Measurements from ENCODE around the gene OPCML.

Gene OPCML

DNA sequence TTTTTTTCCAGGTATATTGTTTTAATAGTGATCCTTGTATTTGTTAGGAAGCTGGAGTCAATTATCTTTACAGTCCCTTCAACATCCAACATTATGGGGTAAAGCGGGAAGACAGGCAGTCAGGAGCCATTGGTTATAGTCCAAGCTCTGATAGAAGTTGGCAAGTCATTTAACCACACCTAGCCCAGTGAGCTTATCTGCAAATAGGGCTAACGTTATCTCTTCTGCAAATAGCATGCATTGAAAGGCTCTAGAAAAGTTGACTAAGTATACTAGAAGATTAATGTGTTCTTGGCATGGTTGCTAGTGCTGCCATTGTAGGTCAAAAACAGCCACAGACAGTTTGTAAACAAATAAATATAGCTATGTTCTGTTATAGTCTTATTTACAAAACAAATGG is 520.7 kb downstream of the OPCML start:
- no peak for DNase-seq

DNA sequence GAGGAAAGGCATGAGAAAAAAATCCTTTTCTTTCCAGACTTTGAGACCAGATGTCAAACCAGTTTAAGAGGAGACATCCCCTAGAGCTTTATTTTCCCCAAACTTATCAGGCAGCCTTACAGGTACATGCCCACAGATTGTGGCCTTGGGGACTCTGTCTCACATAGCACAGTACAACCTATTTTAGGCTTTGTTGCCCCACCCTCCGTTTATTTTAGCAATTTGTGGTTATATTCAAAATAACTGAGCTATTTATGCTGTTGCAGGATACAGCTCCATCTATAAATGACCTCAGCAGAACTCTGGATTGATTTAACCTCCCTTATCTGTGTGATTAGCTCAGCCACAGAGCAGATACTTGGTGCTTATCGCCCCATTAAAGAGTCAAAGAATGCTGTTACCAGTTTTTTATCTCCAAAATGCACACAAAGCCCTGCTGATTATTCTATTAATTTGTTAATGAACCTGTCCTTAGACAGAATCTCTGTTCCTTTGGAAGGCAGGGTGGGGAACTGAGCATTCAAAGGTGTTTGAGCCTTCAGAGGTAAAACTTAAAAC is 525.2 kb downstream of the OPCML start:
- DNase-seq, result no peak

DNA sequence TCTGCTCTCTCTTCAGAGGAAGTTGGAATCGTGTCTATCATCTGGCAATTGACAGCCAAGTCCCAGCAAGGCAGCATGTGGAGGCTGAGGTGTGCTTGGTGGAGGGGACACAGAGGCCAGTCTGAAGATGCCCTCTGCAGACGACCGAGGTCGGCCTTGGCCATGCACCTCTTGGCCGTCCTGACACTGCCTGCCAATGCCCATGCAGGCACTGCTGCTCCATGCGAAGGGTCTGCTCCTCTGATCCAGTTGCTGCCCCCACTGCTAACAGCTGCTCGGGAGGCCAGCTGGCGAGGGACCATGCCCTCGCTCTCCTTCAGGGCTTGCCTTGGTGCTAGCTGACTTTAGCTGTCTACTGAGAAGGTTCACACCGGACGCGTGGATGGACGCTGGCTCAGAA is 527.9 kb downstream of the OPCML start:
- no peak for DNase-seq

DNA sequence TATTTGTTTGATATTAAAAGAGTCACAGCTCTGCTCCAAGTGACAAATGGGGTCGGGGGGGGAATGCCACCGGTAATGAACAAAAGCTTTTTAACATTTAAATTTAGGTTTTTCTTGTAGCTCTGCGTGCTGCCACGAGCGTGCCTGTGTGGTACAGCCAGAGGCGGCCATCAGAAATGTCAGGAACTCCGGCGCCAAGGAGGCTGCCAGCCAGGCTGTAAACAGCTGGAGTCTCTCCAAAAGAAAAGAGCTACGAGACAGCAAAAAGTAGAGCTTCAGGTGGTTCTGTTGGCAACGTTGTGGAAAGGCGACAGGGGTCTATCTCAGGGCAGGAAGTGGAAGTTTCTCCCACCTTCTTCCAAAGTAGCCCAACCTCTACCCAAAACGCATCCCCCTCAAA is 532.8 kb downstream of the OPCML start:
- no peak for DNase-seq

DNA sequence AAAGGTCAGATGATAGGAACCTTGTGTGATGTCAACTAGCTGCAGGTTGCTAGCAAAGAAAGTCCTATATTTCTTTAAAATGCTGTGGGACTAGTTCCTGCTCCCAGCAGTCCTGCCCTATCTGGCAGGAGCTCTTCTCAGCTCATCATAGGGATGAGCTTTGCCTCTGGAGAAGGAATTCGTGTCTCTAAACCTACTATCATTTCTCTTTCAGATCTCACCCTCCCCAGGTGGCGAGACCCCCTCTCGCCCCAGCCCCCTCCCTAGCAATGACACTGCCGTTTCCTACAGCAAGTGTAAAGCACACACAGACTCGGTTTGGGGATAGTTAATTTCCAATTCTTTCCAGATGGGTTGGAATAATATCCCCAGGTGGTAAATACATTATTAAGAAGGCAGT is 533.3 kb downstream of the OPCML start:
- DNase-seq, result no peak

DNA sequence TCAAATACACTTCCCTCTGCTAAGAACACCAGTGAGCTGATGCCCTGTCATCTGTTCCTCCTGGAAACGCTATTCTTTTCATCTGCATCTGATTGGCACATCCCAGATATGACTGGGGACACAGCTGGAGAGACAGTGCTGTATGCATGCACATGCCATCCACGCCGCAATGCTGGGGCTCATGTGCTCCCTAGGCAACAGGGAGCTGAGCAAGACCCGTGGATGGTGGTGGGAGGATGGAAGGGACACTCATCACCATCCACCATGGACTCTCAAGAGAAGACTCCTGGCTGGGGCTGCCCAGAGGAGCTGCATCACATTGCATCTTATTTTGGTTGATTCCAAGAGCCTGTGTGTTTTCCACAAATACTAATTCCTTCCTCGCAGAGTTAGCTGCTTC is 534.9 kb downstream of the OPCML start:
- no peak for DNase-seq

DNA sequence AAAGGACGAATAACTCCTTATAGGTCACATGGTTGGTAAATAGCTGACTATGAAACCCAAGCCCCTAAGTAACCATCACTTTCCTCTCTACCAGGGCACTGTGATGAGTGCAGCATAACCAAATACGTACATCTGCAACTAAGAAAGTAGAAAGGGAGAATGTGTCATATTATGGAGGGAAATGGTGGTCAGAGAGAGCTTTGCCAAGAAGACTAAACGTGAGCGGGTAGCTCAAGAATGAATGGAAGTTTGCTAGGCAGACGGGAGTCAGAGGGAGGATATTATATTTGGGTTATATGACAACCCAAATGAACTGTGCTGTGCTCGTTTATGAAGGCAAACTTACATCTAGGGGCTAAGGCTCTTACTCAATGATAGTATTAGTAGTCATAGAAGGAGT is 537.3 kb downstream of the OPCML start:
- DNase-seq, result no peak

DNA sequence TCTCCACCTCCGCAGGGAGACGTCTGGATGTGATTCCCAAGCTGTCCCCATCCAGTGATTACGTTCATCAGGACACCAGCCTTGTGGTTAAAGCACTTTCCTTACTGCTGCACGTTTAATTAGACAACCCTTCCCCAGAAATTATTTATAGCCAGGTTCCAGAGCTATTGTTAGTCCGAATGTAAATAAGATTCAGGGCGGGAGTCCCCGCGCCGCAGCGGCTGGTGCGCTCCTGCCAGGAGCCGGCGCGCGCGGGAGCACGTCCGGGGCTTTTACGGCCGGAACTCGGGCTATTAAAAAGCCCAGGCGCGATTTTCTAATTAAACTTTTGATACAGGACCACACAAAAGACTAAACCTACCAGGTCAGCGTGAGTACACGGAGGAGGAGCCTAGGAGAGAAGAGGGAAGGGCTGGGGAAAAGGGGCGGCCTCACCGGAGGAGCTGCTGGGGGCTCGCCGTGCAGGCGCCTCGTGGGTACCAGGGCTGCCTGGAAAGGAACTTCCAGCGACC is 538.3 kb downstream of the OPCML start:
- DNase-seq, result no peak

DNA sequence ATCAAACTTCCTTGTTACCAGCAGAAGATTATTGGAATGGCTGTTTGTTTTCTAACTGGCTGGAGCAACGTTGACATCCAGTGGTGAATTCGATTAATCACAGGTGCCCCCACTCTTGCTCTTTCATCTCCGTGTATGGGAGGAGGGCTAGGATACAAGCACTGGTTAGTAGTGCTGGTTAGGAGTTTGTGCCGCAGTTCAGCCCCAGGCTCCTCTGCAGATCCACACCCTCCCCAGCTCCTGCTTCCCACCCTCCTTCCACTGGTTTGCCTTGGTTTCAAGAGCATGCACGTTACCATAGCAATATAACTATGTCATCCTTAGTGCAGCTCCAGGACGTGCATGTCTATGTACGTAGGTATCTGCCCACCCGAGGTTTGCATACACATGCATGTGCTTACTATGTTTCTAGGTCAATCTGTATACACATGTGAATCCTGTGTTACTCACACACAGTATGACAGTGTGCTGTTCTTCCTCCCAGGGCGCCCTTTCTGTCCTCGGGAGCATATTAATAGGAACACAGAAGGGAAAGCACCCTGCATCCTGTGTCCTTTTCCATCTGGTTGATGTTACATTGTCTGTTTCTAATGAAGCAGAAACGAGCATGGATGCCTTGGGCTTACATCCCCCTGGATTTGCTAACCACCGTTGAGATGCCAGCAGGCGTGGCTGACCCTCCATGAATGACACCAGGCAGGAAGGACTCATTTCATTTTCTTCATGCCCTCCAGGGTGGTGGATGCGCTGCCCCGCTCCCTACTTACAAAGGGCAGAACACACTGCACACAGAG is 539.3 kb downstream of the OPCML start:
- DNase-seq, result no peak

DNA sequence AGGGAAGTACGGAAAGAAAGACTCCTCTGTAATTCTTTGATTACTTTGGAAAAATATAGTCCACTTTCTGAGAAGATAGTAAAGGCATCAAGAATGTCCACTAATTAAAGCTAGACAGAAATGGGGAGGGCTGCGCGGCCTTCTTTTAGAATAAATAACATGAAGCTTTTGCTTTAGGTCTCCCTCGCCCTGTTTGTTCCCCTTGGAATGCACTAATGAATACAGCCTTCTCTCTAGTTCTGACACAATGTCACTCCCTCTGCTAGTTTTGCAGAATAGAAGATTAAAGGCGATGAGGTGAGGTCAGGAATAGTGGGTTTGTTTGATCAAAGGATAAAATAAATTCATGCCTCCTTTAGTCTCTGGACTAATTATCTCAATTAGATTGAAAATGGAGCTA is 543.9 kb downstream of the OPCML start:
- DNase-seq, result no peak

DNA sequence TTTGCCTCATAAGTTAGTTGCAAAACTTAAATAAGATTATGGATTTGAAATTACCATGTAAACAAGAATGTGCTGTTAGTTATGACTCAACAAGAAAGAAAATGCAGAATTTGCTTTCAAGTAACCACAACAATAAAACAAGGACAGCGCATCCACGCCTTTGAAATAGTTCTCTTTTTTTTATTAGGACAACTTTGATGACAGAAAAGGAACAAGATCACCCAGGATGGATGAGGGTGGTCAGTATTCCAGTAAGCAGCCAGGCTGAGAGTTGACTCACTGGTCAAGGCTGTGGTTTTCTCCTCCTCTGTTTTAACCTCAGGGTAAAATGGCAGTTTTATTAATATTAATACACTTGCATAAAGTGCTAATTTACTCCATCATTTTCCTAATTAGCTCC is 544.4 kb downstream of the OPCML start:
- no peak for DNase-seq

DNA sequence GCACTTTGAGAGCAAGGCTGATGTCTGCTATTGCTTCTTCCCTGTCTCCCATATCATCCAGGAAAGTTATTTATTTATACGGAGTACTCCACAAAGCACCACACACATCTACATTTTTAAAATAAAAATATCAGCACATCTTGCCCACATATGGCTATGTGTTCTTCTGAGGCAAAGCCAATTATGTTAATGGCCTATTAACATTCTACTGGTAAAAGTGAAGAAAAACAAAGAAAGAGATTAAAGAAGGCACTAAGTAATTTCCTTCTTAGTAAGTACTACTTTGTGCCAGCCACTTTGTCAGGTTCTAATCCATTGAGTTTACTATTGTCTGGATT is 548.7 kb downstream of the OPCML start:
- DNase-seq, result no peak

DNA sequence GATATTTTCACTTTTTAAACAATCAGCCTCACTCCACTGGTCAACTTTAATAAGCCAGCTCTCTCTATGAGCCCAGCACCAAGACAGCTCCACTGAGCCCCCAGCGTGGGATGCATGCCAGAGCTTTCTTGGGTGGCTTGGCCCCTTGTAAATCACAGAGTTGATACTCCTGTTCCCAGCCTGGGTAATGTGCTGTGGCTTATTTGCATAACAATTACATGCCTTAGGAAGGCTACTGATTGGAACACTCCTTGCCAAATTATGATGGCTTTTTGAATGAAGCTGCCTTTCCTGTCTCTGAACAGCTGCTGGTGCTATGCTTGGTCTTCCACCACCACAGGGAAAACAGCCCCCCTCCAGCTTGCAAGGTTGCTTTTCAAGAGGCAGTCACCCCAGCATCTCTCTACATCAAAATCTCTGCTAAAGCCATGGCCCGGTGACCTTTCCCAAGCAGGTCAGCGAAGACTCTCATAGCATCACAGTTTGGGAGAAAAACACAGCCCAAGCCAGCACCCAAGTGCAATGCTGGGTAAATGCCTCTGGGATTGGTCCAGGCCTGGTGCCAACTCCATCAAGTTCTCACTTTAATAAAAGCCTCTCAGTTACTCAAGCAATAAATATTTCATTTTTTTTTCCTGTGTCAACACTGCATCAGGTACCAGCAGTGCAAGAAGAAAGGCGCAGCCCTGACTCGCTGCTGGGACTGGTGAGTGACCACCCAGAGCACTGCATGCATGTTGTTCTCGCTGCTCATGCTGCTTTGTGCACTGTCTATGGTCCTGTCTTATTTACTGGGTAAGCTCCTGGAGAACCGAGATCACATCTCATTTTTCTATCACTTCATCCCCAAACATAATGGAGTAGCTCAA is 549.3 kb downstream of the OPCML start:
- no peak for DNase-seq

DNA sequence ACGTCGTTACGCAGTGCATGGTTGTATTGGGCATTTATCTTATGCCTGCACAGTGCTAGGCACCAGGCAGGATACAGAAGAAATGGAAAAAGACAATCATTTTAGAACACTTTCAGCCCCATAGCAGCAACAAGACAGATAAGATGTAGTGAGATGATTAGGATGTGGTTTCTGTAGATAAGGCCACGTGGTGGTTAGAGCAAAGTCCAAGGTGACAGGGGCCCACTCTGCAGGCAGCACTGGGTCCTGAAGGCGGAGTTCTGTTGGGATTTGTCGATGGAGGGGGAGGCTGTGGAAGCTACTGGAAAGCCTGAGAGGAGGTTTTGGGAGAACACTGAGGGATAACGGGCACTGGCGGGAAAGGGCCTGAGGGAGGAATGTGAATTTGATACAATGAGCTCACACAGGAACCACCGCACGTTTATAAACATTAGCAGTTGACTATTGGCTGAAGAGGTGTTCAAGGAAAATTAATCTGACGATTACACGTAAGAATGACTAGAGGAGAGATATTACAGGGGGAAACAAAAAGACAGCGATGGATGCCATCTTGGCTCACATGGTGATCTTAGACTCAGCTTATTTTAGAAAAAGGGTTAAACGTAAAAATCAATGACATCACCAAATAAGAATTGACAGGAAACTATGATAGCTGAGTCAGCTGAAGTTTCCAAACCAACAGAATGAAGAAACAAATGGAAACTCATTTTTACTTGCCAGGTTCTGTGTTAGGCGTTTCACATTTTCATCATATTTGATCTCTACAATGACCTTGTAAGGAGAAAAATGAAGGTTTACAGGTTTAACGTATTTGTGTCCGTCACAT is 551.0 kb downstream of the OPCML start:
- DNase-seq, result no peak

DNA sequence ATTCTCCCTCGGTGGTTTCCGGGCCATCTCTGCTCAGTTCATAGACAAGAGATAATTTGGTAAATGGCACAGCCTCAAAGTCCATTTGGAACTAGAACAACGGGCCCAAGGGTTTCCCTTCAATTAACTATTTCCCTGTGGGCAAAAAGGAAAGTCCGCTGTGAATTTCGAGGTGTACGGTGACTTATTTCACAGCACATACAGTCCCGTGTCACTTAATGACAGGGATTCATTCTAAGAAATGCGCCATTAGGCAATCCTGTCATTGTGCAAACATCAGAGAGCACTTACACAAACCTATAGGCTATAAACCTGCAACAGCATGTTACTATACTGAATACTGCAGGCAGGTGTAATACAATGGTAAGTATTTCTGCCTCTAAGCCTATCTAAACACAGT is 551.6 kb downstream of the OPCML start:
- DNase-seq, result no peak

DNA sequence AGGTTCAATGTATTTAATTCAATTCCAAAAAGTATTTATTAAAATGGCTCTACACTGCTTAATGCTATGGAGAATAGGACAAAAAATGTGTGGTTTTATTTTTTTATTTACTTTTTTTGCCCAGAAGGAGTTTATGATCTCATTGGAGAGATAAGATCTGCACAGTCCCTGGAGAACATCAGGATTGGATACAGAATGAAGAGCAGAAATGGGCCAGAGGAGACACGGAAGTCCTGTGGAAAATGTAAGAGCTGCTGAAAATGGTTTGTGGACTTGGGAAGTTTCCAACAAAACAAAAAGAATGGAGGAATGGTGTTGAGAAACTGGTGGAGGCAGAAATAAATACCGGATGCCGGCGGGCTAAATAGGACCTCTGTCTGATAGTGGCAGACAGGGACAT is 554.6 kb downstream of the OPCML start:
- DNase-seq, result no peak

DNA sequence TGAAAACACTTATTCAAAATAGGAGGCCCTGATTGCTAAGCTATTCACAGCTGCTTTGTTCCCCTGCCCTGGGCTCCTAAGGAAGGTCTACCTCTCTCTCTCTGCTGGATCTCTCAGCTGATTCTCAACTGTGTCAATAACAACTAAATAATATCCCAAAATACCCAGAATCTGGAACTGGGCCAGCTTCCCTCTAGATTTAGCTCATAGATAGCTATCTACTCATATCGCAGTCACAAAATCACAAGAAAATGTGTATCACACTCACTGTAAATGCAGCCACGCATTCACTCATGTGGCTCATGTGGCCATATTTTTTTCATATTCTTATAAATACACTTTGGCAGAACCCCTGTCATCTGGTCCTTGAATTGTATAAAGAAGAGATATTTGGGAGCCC is 555.1 kb downstream of the OPCML start:
- no peak for DNase-seq

DNA sequence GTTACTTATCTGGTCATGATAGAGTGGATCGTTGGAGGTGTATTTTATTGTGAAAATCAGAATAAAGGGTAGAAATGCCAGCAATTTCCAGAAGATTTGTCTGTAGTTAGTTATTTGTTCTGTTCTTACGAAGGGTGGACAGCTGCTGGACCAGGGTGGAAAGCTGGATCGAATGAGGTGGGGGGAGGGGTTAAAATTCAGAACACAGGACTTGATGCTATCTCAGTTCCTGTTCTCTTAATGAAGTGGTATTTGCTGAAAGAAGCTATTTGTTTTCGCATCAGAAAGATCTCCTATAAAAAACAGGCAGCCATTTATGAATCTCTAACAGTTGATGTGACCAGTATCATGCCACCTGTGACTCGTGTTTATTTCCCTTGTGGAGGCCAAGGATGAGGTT is 556.2 kb downstream of the OPCML start:
- no peak for DNase-seq

DNA sequence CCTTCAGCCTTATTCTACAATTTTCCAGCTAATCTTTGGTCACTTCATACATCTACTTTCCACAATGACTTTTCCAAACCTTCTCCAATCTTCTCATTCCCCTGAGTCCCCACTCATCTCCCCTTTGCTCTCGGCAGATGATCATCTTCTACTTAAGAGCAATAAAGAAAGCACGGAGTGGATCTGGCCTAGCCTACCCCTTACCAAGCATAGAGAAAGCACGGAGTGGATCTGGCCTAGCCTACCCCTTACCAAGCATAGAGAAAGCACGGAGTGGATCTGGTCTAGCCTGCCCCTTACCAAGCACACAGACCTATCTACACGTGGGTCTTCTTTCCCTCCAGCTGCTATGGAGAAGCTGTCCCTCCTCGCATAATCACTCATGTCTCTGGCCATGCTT is 558.6 kb downstream of the OPCML start:
- DNase-seq, result no peak

DNA sequence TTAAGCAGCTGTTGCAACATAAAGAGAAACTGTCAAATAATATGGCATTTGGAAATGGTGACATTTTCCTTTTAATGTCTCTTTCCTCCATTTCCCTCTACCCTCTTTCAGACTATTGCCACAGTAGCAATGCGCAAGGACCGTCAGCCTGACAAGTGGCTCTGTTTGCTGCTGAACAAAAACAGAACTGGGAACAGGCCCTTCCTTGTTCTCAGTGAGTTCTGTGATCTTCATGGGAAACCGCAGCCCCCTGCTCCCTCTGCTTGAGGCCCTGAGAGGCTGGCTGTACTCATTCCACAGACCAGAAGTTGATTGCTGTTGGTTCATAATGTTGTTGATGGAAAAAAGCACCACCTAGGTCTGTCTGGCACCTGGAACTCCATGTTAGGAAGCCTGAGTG is 559.7 kb downstream of the OPCML start:
- no peak for DNase-seq

DNA sequence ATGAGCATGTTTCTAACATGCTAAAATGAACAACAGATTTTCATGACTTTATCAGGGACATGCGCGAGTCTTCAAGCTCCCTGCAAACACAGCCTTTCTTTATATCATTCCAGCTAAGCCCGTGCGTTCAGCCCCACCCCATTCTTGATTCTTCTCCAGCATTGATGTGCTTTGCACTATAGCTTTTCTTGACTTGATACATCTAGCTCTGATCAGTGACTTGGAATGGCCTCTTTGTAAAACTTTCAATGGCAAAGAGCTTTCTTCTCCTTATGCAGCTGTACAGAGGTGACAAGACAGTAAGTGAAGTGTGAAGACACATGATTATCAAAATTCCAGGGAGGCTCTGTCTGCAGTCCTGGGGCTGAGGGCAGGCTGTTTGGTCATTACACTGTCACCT is 561.0 kb downstream of the OPCML start:
- no peak for DNase-seq

DNA sequence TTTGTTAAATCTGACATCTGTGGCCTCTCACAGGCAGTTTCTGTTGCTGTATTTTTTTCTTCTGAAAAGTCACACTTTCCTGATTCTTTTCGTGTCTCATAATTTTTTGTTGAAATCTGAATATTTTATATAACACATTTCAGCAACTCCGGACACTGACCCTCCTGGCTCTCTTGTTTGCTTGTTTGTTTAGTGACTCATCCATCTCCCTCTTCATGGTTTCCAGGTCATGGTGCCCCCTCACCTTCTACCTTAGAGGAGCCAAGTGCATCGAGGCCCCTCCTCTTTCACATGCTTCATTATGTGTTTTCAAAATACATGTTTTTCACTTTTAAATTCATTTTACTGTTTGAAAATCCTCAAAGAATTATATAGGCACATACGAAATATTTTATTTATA is 562.4 kb downstream of the OPCML start:
- DNase-seq, result no peak

DNA sequence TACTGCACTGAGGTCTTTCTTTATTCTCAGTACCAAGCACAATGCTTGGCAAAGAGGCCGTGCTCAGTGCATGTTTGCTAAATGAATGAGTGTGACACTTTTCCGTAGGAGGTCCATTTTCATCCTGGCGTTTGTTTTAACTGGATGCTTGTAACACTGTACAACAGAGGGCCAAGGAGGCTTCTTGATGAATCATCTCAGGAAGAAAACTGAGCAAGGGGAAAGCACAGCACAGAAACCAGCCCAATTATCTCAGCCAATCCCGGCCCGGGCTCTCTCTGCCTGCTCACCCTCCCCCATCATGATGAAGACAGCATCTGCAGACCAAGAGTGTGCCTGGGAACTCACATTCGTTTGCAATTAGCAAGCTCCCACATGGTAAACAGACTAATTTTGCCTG is 570.3 kb downstream of the OPCML start:
- DNase-seq, result no peak

Measured in NCI-H187 treated with DMSO at 0.1 percent for 48 hours (cell line).